ENCODE data around the gene SKAP1.

DNA sequence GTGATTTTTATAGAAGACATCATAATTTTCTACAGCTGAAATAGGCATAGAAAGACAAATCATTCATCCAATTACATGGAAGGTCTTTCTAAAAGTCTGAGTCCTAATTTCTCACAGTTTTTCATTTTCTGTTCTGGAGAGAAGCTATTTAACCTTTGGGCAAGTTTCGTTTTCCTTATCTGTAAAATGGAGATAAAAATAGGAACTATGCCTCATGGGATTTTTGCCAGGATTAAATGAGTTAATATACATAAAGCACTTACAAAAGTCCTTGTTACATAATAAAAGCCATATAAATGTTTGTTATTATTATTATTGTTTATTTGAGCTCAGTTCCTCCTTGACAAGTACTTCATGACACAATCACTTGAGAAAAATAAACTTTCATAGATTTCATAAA is 121.4 kb downstream of the SKAP1 start:
- TF ChIP-seq EZH2 (IDR thresholded peaks at IDR 0.05): no peak
- TF ChIP-seq POLR2AphosphoS5 (IDR thresholded peaks at IDR 0.05; ENCODE audit: borderline replicate concordance, low read depth, low read length): no peak
- no peak for TF ChIP-seq FOXP2 (optimal IDR thresholded peaks at IDR 0.05; ENCODE audit: control extremely low read depth, extremely low read length, insufficient read depth)

All from SK-N-MC (cell line).